GM18519 (cell line): ENCODE data around the gene SIMC1.
"Not testable (repeated sequence)": the region's sequence is repeated elsewhere in the genome, so short reads cannot be mapped to it uniquely, and the experiment has no call there.

ENCODE experiments used
- ATAC-seq: cut with Tn5 transposase; IDR thresholded peaks from one replicate; pipeline ENCODE4 v1.9.1; 2021; ENCODE audit warnings: mild to moderate bottlenecking, moderate library complexity; ENCODE audit not compliant: unreplicated experiment, low FRiP score

SIMC1 gene

DNA sequence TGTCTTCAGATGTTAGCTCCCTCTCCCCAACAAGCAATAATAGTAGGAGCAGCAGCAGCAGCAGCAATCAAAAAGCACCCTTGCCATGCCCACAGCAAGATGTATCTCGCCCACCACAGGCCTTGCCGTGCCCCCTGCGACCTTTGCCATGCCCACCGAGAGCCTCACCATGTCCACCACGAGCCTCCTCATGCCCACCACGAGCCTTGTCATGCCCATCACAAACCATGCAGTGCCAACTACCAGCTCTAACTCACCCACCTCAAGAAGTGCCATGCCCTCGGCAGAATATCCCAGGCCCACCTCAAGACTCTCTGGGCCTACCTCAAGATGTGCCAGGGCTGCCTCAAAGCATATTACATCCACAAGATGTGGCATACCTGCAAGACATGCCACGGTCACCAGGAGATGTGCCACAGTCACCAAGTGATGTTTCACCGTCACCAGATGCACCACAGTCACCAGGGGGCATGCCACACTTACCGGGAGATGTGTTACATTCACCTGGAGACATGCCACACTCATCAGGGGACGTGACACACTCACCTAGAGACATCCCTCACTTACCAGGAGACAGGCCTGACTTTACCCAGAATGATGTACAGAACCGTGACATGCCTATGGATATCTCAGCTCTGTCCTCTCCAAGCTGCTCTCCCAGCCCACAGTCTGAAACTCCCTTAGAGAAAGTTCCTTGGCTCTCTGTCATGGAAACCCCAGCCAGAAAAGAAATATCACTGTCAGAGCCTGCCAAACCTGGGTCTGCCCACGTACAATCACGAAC, 52.0 kb downstream of the SIMC1 start:
- ATAC-seq = not testable (repeated sequence)

DNA sequence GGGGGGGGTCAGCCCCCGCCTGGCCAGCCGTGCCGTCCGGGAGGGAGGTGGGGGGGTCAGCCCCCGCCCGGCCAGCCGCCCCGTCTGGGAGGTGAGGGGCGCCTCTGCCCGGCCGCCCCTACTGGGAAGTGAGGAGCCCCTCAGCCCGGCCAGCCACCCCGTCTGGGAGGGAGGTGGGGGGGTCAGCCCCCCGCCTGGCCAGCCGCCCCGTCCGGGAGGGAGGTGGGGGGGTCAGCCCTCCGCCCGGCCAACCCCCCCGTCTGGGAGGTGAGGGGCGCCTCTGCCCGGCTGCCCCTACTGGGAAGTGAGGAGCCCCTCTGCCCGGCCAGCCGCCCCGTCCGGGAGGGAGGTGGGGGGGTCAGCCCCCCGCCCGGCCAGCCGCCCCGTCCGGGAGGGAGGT, 67.1 kb downstream of the SIMC1 start:
- ATAC-seq = not testable (repeated sequence)

DNA sequence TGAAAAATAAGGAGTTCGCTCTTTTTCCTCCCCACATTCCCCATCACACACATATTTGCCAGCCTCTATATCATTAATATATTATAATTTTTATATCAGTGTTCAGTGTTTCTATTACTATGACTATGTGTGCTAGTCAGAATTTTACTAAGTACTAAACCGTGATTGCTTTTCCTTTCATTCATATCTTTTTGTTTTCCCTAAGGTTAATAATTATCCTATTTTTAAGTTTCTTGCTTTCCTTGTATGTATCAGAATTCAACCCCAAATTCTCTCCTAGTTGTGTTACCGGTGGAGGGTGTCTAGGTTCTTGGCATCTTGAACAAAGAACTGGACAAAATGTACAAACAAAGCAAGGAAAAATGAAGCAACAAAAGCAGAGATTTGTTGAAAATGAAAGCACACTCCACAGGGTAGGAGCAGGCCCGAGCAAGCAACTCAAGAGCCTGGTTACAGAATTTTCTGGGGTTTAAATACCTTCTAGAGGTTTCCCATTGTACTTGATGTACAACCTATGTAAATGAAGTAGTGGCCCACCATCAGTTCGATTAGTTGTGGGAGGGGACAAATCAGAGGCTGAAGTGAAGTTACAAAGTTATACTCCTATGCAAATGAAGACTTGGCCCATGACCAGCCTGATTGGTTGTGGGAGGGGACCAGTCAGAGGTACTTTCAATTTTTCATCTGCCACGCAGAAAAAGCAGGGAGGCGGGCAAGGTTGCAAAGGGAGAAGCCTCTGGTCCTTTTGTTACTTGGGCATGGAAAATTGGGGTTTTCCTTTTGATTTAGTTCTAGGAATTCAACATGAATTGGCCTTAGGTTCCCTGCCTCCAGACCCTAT, 79.5 kb downstream of the SIMC1 start:
- ATAC-seq = no peak

DNA sequence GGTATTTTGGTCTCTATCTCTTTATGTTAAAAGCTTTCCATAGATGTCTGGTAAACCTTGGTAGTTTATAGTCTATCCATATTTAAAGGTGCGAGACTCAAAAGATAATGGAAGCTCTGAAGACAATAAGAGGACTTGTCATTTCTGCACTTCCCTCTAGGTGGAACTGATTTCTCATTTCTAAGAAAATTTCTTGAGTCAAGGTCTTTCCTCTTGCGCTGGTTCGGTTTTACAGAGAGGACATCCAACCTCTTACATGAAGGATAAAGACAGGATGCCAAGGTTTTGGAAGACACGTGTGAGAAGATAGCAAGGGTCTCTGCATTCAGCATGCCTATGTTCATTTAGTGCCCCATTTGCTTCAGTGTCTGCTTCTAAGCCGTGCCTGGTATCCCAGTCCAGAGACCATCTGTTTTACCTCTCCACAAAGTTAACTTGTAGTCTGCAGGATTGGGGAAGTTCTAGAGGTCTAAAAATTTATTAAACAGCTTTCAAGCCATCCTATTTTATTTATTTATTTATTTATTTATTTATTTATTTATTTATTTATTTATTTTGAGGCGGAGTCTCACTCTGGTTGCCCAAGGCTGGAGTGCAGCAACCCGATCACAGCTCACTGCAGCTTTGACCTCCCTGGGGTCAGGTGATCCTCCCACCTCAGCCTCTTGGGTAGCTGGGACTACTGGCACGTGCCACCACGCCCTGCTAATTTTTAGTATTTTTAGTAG, 81.8 kb downstream of the SIMC1 start:
- no peak for ATAC-seq

DNA sequence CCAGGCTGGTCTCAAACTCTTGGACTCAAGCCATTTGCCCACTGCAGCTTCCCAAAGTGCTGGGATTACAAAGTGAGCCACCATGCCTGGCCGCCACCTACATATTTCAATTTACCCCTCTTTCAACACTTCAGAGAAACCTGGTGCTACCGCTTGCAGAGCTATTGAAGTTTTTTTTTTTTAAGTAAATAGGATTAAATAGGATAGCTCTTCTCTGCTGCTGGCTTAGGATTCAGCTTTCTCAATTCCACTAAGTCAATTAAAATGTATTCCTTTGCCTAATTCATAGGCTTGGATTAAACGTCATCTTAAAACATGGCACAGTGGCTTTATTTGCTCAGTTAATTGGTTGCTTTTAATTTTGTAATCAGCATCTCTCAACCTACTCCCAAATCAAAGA, 82.4 kb downstream of the SIMC1 start:
- ATAC-seq = no peak

DNA sequence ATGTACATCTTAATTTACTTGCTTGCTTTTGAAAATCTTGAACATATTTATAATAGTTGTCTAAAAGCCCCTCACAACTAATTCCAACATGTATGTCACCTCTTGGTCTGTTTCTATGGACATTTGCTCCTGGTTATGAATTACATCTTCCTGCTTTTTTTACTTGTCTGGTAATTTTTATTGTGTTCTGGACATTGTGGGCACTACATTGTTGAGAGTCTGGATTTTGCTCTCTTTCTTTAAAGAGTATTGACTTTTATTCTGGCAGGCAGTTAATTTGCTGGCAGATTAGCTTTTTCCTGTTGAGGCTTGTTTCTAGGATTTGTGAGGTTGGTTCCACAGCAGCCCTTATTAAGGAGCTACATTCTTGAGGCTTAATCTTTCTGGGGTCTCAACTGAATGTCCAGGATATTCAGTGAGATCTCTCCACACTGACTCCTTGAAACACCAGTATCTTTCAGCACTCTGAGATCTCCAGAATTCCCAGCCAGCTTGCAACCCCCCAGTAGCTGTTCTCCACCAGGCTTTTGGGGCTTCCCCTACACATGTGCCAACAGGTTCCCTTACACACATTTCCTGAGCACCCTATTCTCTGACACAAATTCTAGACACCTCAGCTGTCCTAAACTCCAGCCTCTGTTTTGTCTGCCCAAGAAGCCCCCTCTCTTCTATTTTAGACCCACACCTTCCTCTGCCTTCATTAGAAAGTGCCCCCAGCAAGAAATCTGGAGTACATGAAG, 96.0 kb downstream of the SIMC1 start:
- ATAC-seq = no peak

DNA sequence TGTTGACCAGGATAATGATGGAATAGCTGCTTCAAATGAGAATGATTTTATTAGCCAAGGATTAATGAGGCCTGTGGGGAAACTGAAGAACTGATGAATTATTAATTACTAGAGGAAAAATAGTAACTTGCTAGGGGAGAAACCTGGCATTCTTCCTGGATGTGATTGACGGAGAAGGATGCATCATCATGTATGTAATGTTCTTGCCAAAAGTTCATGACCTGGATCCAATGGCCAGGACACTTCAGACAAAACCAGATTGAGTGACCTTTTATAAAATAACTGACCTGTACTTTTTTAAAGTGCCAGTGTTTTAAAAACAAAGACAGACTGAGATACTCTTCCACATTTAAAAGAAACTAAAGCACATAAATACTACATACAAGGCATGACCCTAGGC, 99.7 kb downstream of the SIMC1 start:
- no peak for ATAC-seq

DNA sequence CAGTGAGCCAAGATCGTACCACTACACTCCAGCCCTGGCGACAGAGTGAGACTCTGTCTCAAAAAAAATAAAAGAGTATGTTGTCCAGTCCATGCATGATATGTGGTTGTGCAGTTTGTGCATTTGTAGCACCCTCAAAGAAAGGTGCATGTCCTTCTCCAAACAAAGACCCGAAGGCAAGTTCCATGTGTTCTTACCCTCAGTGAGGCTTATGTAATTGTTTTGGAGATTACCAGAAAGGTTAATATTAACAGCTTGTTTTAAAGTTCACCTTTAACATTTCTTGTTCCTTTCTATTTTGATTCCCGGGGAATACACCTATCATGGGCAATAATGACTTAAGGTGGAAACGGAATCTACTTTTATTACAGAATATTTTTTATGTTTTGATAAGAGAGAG, 101.1 kb downstream of the SIMC1 start:
- ATAC-seq = no peak

DNA sequence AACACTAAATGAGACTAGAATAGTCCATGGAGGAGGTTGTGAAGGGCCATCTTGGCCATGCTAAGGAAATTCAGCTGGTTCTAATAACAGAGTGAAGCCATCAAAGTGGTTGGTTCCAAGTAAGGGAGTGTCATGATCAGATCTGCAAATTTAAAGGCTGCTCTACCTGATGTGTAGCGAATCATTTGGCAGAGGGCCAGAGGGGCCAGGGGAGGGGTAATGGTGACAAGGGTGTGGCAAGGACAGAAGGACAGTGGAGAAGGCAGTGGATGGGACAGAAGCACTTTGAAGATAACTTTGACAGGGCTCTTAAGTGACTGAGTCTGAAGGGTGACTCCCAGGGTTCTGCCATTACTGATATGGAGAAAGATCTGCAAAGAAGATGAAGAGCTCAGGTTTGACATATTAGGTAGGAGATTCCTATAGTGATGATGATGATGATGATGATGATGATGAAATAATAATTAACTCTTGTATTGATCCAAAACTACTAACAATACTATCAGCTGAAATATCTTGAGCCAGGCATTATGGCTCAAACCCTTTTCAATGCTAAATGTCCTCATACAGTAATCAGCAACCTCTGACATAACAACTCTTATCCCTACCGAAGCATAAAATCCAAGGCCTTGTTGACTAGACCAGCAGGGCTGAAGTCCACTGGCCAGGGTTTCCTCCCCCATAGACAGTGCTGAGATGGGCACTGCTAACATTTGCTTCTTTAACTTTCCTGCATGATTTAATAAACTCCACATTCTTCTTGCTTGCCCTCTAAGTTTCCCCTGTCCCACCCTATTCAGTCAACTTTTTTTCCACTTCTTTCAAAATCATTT, 103.3 kb downstream of the SIMC1 start:
- ATAC-seq = no peak

DNA sequence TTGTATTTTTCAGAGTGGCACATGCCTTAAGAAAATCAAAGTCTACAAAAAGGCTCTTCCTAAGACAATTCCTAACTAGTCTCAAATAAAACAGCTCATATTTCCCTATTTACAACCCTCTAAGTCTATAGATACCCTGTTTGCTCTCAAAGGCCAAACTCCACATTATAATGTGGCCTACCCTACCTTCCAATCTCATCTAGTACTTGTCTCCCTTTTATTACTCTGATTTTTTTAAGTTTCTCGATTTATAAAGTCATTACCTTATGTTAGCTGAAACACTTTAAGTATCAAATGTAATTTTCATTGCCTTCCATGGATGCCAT, 103.9 kb downstream of the SIMC1 start:
- ATAC-seq = no peak

DNA sequence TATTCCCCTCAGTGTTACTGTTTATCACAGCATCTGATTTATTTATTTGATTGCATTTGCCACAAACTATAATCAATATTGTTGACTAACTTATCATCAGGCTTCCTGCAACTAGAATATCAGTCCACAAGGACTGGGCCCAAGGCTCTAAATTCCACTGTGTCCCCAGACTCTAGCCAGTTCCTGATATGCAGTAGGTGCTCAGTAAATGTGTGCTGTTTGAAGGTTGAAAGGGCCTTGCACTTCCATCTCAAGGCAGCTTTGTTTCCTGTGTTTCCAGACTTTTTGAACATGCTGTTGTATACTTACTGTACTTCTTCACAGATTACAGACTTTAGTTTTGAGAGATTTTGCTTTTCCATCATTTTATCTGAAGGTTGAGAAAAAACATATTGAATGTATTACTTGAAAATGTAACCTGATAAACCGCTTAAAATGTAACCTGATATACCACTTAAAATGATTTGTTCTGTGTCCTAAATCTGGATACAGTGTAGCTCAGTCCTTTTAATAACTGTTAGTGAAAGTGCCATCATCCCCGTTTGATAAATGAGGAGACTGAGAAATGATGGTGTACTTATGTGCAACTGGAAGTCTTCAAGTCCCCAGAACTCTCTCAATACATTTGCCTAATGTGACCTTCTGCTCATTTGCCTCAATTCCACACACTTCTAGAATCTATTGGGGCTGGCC, 104.7 kb downstream of the SIMC1 start:
- ATAC-seq = no peak

DNA sequence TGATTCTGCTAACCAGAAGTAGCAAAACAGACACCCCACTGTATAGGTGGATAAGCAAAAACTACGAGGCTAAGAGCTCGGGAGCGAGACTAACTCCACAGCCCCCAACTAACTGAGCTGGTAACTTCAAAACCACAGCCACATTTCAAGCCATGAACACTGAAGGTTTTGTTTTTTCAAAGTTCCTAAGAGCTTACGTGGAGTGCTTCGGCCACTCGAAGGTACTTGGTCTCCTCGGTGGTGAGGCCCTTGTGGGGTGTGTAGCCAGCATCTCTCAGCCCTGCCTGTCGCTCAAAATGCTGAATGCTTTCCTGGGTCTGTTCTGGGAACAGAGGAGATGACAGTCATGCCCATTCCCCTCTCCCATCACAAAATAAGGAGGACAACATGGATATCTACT, 112.2 kb downstream of the SIMC1 start:
- no peak for ATAC-seq

DNA sequence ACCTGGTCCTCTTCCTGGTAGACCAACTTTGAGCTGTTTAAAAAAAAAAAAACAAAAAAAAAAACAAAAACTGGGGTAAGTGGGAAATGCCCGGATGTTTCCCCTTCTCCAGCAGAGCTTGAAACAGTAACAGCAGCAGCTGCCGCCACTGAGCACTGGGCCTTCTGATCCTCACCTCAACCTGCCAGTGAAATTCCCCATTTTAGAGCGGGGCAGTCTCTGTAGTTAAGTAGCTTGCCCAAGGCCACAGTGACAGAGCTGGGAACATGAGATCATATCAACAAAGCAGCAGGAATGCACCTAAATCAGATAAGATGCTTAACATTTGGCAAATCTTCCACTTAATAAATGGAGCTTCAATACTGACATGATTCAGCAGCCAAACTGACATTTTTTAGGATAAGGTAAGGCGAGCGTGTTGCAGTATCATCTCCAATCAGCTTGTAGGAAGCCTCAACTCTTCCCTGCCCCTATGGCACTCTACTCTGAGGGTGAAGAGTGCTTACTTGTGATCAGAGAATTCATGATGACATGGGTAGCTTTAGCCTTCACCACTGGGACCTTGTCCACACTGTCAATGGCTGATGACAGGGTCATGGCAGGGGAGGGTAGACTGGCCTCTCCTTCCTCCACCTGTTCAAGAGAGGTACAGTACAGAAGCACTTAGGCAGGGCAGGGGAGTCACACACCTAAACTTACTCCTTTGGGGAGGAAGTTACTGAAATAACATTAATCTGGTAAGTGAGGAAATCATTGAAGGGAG, 114.1 kb downstream of the SIMC1 start:
- ATAC-seq = no peak

DNA sequence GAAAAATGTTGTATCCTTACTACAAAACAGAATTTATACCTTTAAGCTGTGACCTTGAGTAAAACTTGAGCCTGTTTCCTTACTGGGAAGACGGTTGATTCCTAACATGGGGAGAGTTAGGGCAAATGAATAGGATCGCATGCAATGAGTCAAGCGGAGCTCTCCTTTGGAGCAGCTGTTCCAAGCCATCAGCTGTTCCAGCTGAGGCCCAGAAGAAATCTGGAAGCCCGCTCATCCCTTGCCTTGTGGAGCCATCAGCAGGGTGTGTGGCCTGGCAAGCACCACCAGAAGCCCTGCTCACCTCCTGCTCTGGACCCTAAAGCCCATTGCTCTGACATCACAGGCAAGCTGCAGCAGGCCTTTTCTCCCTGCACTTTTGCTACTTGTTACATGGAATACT, 115.3 kb downstream of the SIMC1 start:
- no peak for ATAC-seq

DNA sequence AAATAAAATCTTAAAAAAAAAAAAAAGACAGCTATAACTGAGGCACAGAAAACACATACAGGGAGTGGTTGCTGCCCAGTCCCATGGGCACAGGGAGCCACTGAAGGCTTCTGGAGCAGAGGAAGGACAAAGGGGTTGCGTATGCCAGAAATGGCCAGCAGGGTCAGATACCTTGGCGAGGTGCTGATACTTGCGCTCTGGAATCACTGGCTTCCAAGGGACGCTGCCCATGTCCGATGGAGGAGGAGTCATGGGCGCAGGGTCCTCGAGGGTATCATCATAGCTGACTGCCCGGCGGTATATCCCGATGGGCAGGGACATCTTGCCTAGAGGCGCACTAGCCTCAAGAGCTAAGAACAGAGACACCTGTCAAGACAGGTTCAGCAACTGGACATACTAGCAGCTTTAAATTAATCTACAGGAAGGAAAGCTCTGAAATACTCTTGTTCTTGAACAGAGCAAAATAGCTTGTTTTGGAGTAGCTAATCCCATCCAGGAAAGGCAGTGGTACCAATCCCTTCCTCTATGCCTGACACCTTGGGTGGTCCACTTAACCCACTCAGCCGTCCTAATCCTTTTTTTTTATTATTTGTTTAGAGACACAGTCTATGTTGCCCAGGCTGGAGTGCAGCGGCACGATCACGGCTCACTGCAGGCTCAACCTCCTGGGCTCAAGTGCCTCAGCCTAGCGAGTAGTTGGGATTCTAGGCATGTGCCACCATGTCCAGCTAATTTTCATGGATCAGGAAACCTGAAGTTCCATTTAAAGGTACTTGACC, 117.4 kb downstream of the SIMC1 start:
- no peak for ATAC-seq

DNA sequence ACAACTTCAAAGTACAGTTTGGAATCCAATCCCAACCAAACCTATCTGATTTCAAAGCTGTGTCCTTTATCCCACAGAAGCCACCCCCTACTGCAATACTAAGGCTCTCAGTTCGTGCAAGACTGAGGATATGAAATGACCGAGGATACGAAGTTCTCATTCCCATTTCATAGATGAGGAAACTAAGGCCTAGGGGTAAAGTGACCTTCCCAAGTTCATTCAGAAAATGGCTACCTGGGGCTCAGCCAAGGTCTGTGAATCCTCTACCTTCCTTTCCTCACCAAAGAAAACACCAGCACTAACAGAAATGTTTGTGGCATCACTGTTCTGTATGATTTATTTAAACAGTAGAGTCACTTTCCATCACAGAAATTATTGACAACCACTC, 117.9 kb downstream of the SIMC1 start:
- no peak for ATAC-seq

DNA sequence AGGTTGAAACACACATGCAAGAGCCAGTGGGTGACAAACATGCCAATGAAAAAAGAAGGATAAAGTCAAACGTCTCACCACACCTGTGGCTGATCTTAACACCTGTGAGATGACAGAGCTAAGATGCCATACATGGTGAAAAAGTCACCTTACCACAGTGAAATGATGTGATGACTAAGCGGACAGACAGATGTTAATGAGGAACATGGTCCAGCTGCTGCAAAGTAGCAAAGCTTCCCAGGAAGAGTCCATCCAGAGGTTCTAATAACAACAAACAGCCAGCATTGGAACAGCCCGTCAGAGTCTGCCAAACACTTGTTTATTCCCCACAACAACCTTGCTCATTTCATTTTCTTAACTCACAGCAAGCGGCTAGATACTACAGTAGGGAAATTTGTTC, 121.4 kb downstream of the SIMC1 start:
- ATAC-seq = no peak

DNA sequence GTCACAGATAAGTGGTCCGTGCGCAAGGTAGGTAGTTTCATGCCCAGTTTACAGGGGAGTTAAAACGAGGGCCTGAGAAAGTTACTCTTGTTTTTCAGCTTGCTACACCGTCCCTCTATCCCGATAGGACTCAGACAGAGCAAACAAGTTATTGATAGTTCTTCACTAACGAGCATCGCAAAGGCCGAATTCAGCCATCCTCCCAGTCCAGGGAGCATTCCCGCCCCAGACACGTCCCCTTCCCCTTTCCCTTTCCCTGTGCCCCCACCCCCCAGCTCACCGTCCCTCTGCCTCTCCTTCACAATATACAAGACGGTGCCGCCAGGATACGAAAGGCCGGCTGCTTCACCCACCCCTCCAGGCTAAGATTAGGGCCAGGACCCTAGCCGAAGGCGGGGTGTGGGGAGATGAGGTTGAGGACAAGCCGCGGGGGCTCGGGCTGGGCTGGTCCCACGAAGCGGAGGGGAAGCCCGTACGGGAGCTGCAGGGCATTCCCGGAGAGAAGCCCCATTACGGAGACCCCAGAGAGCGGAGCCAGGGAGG, 122.7 kb downstream of the SIMC1 start:
- ATAC-seq = no peak
